Fibroblast of pulmonary artery (primary cell): ENCODE measurements around the gene RAF1.
"Not testable (repeated sequence)": the region's sequence is repeated elsewhere in the genome, so short reads cannot be mapped to it uniquely, and the experiment has no call there.

Source experiments
- DNase-seq: peaks from one replicate; pipeline ENCODE4 v3.0.0-alpha.2; 2010; ENCODE audit warnings: low read depth
- H3K4me3 ChIP-seq: replicated peaks from 2 replicates; pipeline ENCODE4 v1.5.1; 2011; ENCODE audit warnings: low read depth, mild to moderate bottlenecking, control low read depth, low read length, moderate library complexity
- TF ChIP-seq, protein P1 (sequence below): IDR thresholded peaks from 2 replicates; pipeline ENCODE4 v1.5.1; 2011; ENCODE audit warnings: mild to moderate bottlenecking, control low read depth, low read length, inconsistent platforms; ENCODE audit errors: missing control alignments

The RAF1 gene

DNA sequence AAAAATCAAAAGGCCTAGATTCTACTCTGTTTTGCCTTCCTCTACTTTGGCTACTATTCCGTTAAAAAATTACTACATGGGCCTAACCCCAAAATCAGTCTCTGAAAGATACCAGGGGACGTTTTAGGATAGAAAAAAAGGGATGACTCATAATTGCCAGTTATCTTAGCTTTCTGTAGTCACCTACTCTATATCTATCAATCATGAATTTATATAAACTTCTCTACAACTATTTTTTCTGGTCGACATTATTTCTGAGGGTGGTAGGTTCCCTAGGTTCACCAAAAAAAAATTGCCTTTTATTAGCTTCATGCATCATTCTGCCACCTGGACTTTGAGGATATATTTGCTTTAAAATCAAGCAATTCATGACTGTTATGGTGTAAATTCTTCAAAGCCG, 36.5 kb downstream of the RAF1 start:
- TF ChIP-seq, protein P1, sequence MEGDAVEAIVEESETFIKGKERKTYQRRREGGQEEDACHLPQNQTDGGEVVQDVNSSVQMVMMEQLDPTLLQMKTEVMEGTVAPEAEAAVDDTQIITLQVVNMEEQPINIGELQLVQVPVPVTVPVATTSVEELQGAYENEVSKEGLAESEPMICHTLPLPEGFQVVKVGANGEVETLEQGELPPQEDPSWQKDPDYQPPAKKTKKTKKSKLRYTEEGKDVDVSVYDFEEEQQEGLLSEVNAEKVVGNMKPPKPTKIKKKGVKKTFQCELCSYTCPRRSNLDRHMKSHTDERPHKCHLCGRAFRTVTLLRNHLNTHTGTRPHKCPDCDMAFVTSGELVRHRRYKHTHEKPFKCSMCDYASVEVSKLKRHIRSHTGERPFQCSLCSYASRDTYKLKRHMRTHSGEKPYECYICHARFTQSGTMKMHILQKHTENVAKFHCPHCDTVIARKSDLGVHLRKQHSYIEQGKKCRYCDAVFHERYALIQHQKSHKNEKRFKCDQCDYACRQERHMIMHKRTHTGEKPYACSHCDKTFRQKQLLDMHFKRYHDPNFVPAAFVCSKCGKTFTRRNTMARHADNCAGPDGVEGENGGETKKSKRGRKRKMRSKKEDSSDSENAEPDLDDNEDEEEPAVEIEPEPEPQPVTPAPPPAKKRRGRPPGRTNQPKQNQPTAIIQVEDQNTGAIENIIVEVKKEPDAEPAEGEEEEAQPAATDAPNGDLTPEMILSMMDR, result no peak
- DNase-seq, result no peak
- no peak overlapping the region for H3K4me3 ChIP-seq

DNA sequence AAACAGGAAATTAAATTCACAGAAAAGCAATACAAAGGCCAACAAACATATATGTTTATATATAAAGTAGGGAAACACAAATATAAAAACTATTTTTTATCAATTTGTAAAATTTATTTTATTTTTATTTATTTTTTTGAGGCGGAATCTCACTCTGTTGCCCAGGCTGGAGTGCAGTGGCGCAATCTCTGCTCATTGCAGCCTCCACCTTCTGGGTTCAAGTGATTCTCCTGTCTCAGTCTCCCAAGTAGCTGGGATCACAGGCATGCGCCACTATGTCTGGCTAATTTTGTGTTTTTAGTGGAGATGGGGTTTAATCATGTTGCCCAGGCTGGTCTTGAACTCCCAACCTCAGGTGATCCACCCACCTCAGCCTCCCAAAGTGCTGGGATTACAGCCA, 39.0 kb downstream of the RAF1 start:
- DNase-seq, H3K4me3 ChIP-seq: not testable (repeated sequence)

DNA sequence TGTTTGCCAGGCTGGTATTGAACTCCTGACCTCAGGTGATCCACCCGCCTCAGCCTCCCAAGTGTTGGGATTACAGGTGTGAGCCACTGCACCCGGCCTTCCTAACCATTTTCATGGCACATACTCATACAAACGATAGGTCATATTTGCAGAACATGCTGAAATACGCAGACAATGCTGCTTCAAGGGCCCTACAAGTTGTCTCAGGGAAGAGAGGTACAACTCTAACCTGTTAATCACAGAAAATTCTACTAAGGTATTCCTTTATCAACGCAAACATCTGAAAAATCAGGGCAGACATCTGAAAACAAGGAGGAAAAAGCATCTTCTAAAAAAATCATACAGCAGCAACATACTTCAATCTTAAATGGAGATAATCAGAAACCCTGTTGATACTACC, 39.9 kb downstream of the RAF1 start:
- TF ChIP-seq, protein P1, result no peak
- H3K4me3 ChIP-seq, result no peak overlapping the region
- DNase-seq, result no peak

- H3K4me3 ChIP-seq, result no peak overlapping the region
- TF ChIP-seq, protein P1, result no peak
- no peak for DNase-seq
Observed at GRCh38 chr3:12622335-12622734, 41.6 kb downstream of the RAF1 start.

GRCh38 chr3:12620729-12621128, 43.2 kb downstream of the RAF1 start:
- no peak overlapping the region for H3K4me3 ChIP-seq
- no peak for DNase-seq
- TF ChIP-seq, protein P1, result no peak

- DNase-seq, result no peak
- TF ChIP-seq, protein P1, result no peak
- no peak overlapping the region for H3K4me3 ChIP-seq
Observed at GRCh38 chr3:12620305-12620704, 43.6 kb downstream of the RAF1 start.

DNA sequence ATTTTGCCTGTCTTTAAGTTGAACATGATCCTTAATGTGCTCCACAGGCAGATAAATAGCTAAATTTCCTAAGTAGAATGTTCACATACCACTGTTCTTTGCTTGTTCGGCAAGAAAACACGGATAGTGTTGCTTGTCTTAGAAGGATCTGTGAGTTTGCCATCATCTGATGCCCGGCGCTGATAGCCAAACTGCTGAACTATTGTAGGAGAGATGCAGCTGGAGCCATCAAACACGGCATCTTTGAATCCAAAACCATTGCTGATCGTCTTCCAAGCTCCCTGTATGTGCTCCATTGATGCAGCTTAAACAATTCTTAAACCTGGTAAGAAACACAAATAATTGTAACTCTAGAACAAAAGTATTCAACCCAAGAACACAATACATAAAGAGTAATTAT, 45.5 kb downstream of the RAF1 start:
- DNase-seq, result no peak
- H3K4me3 ChIP-seq, result no peak overlapping the region
- TF ChIP-seq, protein P1, result no peak

DNA sequence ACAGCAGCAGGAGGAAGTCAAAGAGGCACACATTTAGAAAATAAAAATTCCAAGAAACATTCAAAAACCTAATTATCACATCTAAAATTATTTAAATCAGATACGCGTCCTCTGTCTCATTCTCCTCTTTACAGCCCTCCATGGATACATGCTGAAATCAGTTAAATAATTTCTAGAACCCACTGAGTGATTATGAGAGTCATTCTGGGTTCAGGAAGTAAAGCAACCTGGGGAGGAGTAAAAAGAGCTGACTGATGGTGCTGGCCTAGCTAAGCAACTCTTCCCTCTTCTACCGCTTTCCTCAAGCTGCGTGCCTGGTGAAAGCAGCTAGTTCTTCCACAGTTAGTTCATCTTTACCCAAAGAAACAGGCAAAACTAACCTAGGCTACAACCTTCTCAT, 48.7 kb downstream of the RAF1 start:
- TF ChIP-seq, protein P1, result no peak
- no peak overlapping the region for H3K4me3 ChIP-seq
- no peak for DNase-seq
